ENCODE measurements around the gene OXER1. TPM values are rescaled to one million over a fixed set of nuclear protein-coding genes. Genes with fewer than 3 reads are reported as not detected.

The OXER1 gene
- polyA plus RNA-seq, 1 experiment = 0.27 TPM

DNA sequence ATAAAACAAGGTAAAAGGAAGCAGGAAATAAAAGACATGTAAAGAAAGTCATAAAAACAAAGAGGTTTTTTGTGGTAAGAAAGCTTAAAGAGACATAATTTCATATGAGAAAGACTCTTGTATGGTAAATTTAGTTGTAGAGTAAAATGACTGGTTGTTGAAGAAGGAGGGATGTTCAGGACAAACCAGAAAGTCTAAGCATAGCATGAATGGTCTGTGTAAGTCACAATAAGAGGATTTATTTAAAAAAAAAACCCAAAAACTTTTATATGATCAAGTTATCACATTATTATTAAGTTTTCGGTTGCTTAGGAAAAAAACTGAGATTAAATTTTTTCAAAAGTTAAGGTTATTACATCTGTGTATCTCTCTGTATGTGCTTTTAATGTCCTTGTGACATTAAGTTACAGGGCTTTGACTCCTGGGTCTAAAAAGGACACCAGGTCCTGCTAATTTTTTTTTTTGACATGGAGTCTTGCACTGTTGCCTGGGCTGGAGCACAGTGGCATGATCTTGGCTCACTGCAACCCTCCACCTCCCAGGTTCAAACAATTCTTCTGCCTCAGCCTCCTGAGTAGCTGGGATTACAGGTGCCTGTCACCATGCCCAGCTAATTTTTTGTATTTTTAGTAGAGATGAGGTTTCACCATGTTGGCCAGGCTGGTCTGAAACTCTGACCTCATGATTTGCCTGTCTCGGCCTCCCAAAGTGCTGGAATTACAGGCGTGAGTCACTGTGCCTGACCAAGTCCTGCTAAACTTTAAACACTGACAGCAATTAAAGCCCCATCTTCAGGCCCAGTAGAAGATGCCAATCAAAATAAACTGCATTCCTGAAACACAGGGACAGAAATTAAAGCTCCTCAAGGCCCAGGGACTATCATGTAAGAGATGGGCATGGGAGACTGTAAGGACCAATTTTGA lies 14.2 kb upstream of the OXER1 start:
- peaks cover 3% of the 10 kb centered on the region for H3K27me3 ChIP-seq (ENCODE audit: control insufficient read depth, insufficient read depth, low read length)
- POLR2A ChIA-PET = no interaction called here
- DNase-seq (ENCODE audit: low read depth, low spot score) = no peak
- H3K4me3 ChIP-seq (ENCODE audit: low read depth, low read length) = no peak overlapping the region
- peaks cover 5% of the 10 kb centered on the region for H3K9me3 ChIP-seq (ENCODE audit: control insufficient read depth, insufficient read depth, low read length)
- no peak overlapping the region for H3K27ac ChIP-seq (ENCODE audit: low read depth, low read length)
- CTCF ChIA-PET = interaction anchor here (0.7 to 1.1 kb wide), 2 partner anchors 14 to 799 kb away, joined by 3 to 13 read pairs; no protein-coding TSS in a partner anchor
- TF ChIP-seq CTCF (IDR thresholded peaks at IDR 0.05; ENCODE audit: low read depth, low read length) = no peak

DNA sequence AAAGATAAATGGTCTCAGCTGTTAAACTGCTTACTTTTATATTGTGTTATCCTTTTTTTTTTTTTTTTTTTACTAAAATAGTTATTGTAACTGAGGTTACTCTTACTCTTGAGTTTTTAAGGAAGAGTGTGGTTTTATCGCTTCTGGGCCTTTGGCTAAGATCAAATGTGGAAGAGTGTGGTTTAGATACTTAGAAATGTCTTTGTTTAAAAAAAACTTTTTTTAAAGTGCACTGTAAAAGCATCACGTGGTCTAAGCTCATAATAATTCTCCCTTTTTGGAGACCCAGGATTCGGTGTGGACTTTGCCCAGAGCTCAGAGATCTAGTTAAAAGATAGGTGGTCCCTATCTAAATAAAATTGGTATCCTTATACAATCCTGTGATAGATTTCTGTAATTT lies 11.9 kb upstream of the OXER1 start:
- H3K27ac ChIP-seq (ENCODE audit: low read depth, low read length) = no peak overlapping the region
- no peak for DNase-seq (ENCODE audit: low read depth, low spot score)
- ChIA-PET CTCF (interaction anchor here (0.7 kb wide), 1 partner anchor 699 kb away, joined by 4 read pairs; no protein-coding TSS in a partner anchor), POLR2A (no interaction called here)
- H3K9me3 ChIP-seq (ENCODE audit: control insufficient read depth, insufficient read depth, low read length) = peaks cover 5% of the 10 kb centered on the region
- H3K4me3 ChIP-seq (ENCODE audit: low read depth, low read length) = no peak overlapping the region
- no peaks in the 10 kb centered on the region for H3K27me3 ChIP-seq (ENCODE audit: control insufficient read depth, insufficient read depth, low read length)
- no peak for TF ChIP-seq CTCF (IDR thresholded peaks at IDR 0.05; ENCODE audit: low read depth, low read length)

- Histone ChIP-seq H3K4me3 (ENCODE audit: low read depth, low read length) (no peak overlapping the region), H3K27me3 (ENCODE audit: control insufficient read depth, insufficient read depth, low read length) (no peaks in the 10 kb centered on the region), H3K9me3 (ENCODE audit: control insufficient read depth, insufficient read depth, low read length) (peaks cover 5% of the 10 kb centered on the region), H3K27ac (ENCODE audit: low read depth, low read length) (no peak overlapping the region)
- DNase-seq (ENCODE audit: low read depth, low spot score) = no peak
- TF ChIP-seq CTCF (IDR thresholded peaks at IDR 0.05; ENCODE audit: low read depth, low read length) = no peak
- CTCF ChIA-PET = interaction anchor here (1.0 kb wide), 1 partner anchor 38 kb away, joined by 3 read pairs; no protein-coding TSS in a partner anchor
- POLR2A ChIA-PET = no interaction called here
These were observed 11.3 kb upstream of the OXER1 start for GRCh38 chr2:42775186-42775585.

DNA sequence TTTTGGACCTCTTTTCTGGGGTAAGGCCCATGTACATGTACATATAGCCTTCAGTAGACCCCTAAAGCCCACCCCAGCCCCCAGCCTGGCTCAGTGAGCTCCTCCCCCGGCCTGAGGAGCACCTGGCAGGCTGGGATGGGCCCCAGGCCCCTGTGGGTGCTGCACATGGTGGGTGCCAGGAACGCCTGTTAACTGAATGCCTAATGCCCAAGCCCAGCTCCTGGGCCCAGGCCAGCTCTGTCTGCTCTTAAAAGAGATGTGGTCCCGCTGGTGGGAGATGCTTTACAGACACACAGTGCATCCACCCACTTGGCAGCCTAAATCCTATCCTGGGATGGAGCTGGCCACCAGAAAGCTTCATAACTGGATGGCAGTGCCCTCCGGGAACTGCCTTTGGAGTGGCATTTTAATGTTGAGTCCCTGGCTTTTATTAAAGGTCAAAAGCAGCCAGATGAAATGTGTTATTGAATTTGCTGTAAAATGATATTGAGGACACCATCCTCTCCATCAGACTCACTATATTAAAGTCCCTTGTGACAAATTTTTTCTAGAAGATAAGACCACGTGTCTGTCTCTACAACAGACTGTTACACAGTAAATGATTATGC lies 7.7 kb upstream of the OXER1 start:
- POLR2A ChIA-PET = interaction anchor here (0.6 kb wide), 1 partner anchor 26 kb away, joined by 8 read pairs; no protein-coding TSS in a partner anchor
- Histone ChIP-seq H3K27me3 (ENCODE audit: control insufficient read depth, insufficient read depth, low read length) (no peaks in the 10 kb centered on the region), H3K27ac (ENCODE audit: low read depth, low read length) (no peak overlapping the region), H3K4me3 (ENCODE audit: low read depth, low read length) (no peak overlapping the region), H3K9me3 (ENCODE audit: control insufficient read depth, insufficient read depth, low read length) (no peaks in the 10 kb centered on the region)
- TF ChIP-seq CTCF (IDR thresholded peaks at IDR 0.05; ENCODE audit: low read depth, low read length) = no peak
- CTCF ChIA-PET = no interaction called here
- no peak for DNase-seq (ENCODE audit: low read depth, low spot score)

Data from AG04450 (cell line).